Measurements from ENCODE around the gene MEF2A.

Gene MEF2A

DNA sequence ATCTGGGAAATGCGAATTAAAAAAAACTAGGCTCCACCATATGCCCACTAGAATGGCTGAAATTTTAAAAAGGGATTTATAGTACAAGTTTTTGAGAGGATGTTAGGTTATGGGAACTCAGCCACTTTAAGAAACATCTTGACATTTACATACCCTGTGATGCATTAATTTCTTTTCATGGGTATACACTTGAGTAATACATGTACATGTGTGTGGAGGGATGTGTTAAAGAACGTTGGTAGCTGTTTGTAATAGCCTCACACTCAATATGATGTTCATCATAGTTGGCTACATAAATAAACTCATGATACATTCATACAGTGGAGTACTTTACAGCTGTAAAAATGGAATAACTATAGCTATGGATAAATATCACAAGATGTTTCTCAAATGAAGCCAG is 40.9 kb downstream of the MEF2A start:
- no peak for DNase-seq

DNA sequence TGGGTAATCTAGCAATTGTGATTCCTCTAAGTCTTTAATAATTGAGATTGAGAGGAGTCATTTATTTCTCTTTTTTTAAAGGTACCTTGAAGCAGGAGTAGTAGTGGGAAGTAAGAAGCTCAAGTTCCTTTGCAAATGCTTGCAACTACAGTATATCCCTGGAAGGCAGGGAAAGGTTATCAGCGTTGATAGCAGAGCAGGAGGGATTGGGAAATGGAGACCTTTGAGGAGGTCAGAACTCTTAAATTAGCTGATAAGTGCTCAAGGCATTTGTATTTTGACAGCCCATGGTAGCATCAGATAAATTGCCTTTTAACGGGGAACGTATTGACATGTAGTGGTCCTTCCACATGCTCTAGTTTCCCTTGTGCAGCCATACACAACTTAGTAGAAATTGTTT is 47.7 kb downstream of the MEF2A start:
- no peak for DNase-seq

DNA sequence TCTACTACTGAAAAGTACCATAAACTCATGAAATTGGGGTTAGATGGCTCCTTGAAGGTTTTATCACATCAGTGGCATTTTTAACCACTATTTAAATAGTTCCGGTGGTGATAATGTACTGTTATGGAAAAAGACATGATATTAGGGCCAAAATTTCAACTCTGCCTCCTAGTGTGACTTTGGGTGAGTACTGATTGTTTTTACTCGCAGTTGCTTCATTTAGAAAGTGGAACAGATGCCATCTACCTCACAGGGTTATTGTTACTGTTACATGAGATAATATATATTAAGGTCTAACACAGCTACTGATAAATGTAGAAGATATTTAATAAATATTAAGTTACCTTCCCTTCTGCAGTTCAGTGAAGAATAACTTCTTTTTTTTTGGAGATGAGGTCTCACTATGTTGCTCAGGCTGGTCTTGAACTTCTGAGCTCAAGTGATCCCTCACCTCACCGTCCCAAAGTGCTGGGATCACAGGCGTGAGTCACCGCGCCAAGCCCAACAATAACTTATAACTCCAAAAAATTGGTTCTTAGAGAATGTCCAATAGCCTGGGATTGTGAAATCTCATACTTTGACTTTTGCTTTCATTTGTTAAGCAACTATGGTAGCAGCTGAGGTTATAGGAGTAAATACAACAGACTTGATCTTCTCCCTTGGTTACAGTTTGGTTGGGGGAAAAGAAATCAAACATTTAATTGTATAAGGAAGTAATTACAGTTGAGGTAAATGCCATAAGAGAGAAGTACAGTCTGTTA is 48.3 kb downstream of the MEF2A start:
- peak; percentile 8 for DNase-seq

DNA sequence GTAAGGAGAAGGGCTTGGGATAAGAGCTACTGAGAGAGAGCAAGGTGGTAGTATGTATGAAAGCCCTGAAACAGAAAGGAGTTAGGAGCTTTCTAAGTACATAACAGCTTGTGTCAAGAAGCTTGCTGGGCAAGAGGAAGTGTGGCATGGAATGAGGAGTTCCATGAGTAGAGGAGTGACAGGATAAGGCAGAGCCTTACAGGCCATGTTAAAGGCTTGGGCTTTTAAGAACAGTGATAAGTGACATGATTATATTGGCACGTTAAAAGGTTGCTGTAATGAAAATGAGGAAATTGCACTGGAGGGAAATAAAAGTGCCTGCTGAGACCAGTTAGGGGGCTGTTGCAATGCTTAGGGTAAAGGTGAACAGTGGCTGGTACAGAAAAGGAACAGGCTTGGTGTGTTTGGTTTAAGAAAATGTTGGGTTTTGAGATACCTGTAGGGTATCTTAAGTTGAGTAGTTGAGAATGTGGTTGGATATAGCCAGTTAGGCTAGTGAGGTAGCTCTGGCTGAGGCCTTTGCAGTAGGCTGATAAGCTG is 49.0 kb downstream of the MEF2A start:
- peak; percentile 68 for DNase-seq

DNA sequence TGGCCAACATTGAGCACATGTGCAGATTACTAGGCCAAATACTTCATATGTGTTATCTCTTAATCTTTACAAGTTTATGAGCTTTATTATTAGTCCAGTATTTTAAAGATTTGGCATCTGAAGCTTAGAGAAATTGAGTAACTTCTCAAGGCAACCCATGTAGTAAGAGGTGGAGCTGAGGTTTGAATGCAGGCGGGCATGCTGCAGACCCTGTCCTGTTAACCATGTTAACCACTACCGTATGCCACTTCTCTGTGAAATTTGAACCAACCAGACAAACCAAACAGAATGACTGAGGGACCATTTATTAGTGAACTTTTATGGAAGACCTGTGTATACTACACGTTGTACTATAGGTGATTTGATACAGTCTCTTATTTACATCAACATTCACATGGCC is 49.7 kb downstream of the MEF2A start:
- no peak for DNase-seq

DNA sequence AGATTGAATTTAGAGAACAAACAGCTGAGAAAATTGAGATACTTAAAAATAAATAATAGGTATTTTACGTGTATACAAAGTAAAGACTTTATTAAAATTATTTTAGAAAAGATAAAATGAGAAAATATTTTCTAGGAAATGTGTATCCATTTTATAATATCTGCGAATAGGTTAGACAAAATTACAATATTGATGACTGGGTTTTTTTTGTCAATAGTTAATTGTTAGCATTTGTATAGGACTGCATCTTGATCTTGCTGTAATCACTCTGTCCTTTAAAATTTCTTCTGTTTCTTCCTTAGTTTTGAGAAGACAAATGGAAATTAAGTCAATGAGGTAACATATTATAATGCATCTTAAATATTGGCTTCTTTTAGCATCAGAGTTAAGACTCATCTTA is 50.3 kb downstream of the MEF2A start:
- DNase-seq: no peak

- peak; percentile 4 for DNase-seq
Observed at GRCh38 chr15:99616773-99617342, 51.1 kb downstream of the MEF2A start.

DNA sequence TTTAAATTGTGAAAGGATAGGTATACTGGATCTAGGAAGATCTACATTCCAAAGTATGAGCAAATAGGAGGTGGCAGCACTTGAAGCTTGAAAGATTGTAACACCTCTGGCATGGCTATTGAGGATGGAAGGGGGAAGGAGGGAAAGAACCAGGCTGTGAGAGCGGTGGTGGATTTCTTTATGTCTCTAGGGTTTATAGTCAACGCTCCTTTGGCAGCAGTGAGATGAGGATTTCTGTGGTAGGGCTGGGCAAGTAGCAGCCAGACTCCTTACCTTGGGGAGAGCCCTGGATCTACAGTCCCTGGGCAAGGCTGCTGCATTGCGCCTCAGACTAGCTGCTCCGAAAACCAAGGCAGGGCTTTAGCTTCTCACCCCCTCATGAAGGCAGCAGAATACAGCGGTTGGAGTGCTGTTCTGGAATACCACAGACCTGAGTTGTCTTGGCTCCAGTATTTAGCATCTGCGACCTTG is 53.2 kb downstream of the MEF2A start:
- DNase-seq: no peak

DNA sequence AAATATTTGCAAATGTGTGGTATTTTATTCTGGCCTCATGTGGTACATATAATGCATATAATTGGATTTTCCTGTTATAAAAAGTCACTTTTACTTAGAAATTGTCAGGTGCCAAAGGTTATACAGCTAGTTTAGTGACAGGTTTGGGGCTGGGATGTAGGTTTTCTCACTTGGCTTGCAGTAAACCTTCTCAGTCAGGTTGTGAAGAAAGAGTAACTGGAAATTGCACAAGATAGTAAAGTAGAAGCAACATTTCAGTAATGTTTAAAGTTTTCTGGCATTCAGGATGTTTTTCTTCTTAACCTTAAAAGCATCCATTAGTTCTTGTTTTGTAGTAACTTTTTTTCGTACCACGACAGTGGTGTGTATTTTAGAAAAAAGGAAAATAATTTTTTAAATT is 53.9 kb downstream of the MEF2A start:
- DNase-seq: no peak

DNA sequence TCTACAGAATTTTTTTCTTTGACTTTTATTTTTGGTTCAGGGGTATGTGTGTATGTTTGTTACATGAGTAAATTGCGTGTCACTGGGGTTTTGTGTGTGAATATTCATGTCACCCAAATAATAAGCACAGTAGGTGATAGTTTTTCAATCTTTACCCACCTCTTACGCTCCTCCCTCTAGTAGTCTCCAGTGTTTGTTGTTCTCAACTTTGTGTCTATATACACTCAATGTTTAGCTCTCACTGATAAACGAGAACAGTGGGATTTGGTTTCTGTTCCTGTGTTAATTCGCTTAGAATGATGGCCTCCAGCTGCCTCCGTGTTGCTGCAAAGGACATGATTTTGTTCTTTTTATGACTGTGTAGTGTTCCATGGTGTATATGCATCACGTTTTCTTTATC is 54.4 kb downstream of the MEF2A start:
- no peak for DNase-seq

DNA sequence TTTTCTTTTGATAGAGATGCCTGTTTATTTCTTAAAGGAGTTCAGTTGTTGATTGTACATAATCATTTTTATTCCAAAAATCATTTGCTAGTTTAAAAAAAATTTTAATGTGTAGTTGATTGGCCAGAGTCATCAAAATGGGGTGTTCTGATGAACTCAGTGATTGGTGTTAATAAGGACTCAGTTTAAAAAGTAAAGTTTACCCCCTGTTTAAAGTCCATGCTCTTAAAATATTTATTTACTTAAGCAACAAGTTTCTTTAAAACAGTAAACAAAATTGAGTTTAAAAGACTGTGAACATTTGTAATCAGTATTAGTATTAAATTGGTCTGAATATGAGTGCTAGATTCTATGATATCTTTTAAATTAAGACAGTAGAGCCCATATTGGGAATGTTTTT is 56.0 kb downstream of the MEF2A start:
- no peak for DNase-seq

DNA sequence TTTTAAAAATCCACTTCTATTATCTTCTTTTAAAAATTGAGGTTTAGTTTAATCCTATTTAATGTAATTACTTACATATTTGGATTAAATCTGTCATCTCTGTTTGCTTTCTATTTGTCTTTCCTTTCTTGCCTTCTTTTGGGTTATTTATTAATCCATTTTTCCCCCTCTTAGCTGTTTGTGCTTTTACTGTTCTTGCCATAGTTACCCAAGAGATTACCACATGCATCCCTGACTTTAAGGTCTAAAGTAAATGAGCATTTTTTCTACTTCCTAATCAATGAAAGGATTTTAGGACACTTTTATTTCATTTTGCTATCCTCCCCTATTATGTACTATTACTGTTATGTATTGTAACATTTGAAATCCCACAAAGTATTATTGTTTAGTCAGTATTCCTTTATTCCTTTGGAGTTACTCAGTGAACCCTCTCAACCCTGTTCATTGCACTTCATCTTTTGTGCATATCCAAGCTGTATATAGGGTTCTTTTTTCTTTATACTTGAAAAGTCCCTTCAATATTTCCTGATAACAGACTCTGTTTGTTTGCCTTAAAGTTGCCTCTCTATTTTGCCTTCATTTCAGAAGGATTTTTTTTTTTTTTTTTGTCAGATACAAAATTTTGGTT is 62.7 kb downstream of the MEF2A start:
- DNase-seq: no peak

DNA sequence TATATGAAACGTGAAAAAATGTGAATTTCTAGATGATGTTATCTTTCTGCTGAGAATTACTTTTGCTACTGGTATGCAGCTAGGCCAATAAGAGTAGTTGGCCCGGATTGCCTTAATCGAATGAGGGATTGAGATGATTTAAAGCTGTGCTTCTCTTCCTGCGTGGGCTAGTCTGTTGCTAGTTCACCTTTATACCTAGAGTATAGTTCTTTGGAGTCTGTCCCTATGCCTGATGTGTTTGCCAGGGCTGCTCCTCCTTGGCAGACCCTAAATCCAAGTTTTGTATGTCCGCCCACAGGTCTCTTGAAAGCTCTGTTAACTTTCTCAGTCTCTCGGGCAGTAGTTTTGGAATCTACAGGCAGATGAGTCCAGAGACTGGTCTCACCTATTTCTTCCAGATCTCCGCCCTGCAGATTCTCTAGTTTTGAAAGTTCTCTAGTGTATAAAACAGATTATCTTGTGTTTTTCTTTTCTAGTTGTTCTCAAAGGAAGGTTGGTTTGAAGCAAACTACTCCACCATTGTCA is 64.9 kb downstream of the MEF2A start:
- DNase-seq: no peak

GRCh38 chr15:99631255-99631654 is 65.5 kb downstream of the MEF2A start:
- DNase-seq: peak; percentile 43

GRCh38 chr15:99632521-99632920 is 66.7 kb downstream of the MEF2A start:
- no peak for DNase-seq

GRCh38 chr15:99633655-99634054 is 67.9 kb downstream of the MEF2A start:
- DNase-seq: no peak

GRCh38 chr15:99634576-99634975 is 68.8 kb downstream of the MEF2A start:
- DNase-seq: no peak

DNA sequence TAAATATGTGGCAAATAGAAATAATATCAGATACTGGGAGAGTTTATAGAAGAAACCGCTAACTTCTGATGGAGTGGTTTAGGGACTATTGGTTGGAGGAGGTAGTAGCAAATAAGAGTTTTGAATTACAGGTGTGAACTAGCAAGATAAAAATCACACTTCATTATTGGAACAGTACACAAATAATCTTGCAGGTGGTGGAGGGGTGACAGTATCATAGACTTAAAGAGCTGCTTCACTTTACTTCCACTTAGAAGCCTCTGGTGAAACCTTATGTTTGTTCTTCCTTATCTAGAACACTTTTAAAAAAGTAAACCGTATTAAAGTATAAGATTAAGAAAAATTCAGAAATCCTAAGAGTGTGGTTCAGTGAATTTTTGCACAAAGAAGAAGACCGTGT is 69.4 kb downstream of the MEF2A start:
- no peak for DNase-seq

DNA sequence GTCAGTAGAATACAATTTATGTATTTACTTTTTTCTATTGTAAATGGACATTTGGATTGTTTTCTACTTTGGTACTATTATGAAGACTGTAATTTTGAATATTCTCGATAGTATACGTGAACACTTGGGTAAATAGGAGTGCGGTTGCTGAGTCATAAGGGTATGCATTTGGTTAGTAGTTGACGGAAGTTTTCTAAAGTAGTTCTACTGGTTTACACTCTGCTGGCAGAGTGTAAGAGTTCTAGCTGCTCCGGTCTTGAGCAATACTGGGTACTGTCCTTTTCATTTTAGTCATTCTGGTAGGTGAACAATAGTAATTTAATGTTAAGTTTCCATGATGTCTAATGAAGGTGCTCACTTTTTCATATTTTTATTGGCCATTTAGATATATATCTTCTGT is 70.0 kb downstream of the MEF2A start:
- DNase-seq: no peak

DNA sequence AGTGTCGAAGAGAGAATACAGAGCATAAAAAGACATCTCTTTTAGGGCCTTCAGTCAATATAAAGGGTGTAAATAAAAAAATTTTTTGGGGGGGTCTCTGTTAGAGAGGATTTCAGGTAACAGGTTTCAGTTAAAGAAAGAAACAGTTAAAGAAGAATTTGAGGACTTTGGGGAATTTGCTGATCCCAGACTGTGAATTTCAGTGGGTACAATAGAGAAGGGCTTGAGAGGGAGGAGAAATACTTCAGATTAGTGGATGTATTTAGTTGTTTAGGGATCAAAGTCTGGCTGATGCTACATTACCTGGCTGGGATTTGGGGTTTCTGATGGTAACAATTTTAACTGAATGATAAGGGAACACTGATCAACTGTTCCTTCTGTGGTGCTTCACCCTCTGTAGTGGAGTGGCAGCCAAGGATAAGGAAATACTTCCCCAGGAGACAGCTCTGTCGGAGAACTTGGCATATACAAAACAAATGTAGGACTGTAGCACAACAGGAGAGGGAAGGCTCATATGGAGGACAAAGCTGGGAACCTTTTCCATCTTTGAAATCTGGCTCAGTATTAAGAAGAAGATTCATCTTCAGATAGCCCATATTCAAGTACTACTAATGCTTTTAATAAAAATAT is 79.2 kb downstream of the MEF2A start:
- no peak for DNase-seq

- no peak for DNase-seq
Observed at GRCh38 chr15:99645543-99645935, 79.8 kb downstream of the MEF2A start.

GRCh38 chr15:99645951-99646350 is 80.2 kb downstream of the MEF2A start:
- DNase-seq: no peak

All from hematopoietic multipotent progenitor cell treated with erythropoietin and hydrocortisone succinate and interleukin-3 and kit ligand, for 6 days (in vitro differentiated cells).